NB4 (cell line): Measurements from ENCODE around the gene HACD3.

Experiments used
- CTCF ChIP-seq: IDR thresholded peaks from one replicate; pipeline ENCODE4 v1.5.1; 2012; ENCODE audit warnings: low read depth, low read length
- POLR2A ChIP-seq: IDR thresholded peaks from 2 replicates; pipeline ENCODE4 v1.6.1; 2011; ENCODE audit warnings: mild to moderate bottlenecking; ENCODE audit not compliant: insufficient read length; ENCODE audit errors: extremely low read depth

- TF ChIP-seq CTCF: no peak
- no peak for TF ChIP-seq POLR2A
Measured at GRCh38 chr15:65532738-65533051, 2.4 kb downstream of the HACD3 start.
